Measurements from ENCODE around the gene PARG.
"Not testable (repeated sequence)": the region's sequence is repeated elsewhere in the genome, so short reads cannot be mapped to it uniquely, and the experiment has no call there.

The PARG gene

DNA sequence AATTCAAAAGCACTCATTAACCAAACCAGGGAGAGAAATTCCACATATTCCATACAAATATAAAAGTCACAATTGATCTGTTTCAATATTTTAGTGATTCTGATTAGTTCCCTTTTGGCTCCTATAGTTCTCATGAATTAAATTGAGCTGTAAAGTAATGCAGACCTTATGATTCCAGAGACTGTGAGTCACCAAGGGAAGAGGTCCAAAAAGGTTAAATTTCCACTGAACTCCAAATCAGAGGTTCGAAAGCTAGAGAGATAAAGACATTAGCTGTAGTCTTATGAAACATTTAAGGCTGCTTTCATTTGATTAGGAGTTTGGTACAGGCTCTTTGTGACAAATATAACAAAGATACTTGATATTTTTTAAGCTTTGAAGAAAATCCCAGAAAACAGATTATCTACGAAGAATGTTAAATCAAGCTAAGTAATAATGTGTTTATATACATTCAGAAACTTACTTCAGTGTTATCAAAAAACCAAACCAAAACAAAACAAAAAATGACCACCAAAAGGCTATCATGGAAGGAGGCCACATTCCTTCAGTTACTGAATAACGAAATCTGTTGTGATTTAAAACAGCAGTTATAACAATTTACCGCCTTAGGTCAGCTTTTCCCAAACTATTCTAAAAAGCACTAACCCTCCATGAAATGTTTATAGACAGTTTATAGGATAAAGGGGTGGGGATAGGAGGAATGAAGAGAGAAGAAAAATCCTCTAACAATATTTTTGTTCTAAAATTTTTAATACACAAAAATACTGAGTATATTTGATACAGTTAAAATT lies 33.3 kb downstream of the PARG start:
- not testable (repeated sequence) for DNase-seq (ENCODE audit: extremely low read depth in 1 of 2, low read depth in 1 of 2)

DNA sequence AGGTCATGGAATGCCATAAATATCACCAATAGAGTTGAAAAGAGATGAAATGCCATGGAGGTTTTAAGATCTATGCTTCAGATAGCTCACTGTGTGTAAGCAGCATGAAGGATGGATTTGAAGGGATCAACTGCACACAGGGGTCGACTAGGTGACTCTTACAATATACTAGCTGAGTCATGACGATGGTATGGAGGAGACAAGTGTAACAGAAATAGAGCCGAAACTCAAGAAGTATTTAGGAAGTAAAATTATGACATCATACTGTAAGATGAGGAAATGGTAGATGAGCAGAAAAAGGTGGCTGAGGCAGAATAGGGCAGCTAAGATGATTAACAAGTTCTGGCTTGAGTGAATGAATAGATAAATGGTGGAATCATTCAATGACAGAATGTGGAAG lies 38.0 kb downstream of the PARG start:
- not testable (repeated sequence) for DNase-seq (ENCODE audit: extremely low read depth in 1 of 2, low read depth in 1 of 2)

DNA sequence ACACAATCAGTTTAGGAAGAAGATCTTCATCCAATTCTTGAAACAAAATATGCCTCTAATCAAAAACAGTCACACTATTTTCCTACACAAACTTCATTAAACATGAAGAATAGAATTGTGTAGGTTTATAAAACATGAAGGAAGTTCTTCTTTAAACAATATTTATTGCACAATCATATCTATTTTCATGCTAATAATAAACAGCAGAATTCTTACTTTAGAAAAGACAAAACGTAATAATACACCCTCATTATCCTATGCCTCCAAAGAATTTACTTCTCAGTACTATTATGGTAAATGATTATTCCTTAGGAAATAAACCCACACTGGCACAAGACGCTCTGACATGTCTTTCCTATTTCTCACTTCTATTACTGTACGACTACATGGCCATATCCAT lies 41.4 kb downstream of the PARG start:
- DNase-seq (ENCODE audit: extremely low read depth in 1 of 2, low read depth in 1 of 2): not testable (repeated sequence)

DNA sequence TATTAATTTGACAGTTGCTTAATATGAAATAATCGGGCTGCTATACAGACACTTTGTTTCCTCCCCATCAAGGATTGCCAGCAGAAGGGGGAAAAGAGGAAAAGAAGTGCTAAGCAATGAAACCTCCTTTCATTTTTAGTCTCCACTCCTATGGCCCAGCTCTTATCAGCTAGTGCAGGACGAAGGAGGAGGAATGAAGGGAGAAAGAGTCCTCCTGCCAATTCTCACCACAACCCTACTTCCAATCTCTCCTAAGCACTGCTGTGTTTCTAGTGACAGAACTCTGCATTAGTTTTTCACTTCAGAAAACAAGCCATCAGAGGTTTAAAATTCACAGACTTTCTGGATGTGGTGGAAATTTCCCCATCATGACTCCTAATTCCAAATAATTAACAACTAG lies 41.8 kb downstream of the PARG start:
- not testable (repeated sequence) for DNase-seq (ENCODE audit: extremely low read depth in 1 of 2, low read depth in 1 of 2)

DNA sequence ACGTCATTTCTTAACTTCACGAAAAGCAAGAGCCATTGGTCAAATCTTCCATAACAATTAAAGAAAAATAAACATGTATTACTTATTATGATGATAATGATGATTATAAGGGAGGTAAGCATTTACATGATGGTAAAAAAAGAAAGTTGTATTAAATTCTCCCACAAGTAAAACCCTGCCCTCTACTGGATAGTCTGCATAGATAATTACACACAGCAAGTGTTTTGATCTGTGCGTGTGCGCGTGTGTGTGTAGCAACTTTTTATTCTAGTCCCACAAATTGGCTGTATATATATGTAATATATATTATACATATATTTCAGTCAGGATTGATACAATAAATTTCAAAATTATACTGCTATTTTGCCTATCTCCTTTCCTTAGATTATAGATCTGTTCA lies 51.8 kb downstream of the PARG start:
- DNase-seq (ENCODE audit: extremely low read depth in 1 of 2, low read depth in 1 of 2): not testable (repeated sequence)

DNA sequence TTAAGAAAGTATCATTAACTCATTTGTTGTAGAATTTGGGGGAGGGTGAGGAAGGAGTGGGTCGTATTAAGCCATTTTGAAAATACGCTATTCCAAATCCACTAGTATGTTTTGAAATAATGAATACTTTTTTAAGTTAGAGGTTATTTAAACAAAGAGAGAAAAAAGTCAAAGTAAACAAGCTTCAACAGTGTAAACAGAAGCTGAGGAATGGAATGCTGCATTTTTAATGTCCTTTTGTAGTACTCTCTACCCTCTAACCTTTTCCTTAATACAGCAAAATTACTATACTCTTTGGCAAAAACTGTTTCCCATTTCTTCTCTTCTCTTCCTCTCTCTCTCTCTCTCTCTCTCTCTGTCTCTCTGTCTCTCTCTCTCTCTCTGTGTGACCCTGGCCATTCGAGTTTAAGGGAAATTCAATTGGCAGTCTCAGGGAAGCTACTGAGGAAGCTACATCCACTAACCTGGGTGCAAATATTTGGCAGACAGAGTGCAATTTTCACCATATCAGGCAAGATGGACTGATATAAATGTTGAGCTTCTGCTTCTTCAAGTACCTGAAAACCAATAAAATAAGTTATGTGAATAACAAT lies 57.0 kb downstream of the PARG start:
- DNase-seq (ENCODE audit: extremely low read depth in 1 of 2, low read depth in 1 of 2): not testable (repeated sequence)

DNA sequence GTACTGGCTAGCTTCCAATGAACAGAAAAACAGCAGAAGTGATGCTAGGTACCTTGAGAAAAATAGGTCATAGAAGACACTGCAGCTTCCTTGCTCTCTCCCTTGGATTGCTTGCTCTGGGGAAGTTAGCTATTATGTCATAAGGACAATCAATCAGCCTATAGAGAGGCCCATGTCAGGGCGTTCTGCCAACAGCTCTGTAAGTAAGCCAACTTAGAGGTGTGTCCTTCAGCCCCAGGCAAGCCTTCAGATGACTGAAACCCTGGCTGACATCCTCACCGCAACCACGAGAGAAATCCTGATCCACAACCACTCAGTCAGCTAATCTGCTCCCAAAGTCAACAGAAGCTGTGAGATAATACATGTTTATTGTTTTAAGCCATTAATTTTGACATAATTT lies 58.0 kb downstream of the PARG start:
- not testable (repeated sequence) for DNase-seq (ENCODE audit: extremely low read depth in 1 of 2, low read depth in 1 of 2)

DNA sequence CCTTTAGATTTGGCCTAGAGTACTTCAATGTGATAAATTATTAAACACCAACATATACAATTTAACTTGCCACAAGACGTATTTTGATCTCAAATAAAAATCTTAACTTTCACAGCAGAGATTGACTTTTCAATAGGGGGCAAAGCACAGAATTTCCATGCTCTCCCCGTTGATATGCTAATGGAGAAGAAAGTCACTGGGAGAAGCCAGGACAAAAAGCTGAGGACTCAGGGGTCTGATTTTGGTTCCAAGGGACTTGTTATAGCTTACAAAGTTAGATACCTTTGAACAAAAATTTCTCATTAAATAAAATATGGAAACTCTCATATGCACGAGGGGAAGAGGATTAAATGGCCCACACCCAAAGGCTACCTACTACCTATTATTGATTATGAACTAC lies 59.5 kb downstream of the PARG start:
- not testable (repeated sequence) for DNase-seq (ENCODE audit: extremely low read depth in 1 of 2, low read depth in 1 of 2)

DNA sequence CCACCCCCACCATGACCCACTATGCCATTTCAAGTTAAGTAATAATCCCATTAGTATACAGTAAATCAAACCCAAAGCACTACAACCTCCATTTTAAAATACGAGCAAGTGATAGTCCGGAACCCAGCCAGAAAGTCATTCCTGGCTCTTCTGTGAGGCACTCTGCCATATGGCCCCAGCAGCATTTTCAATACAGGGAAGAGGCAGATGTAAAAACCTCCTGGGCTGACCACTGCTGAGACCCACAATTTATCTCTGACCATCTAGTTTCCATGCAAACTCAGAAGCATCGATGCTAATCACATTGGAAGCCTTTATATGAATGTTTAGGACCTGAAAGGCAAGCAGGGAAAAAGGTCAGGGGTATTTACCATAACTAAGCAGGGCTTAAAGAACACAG lies 69.1 kb downstream of the PARG start:
- not testable (repeated sequence) for DNase-seq (ENCODE audit: extremely low read depth in 1 of 2, low read depth in 1 of 2)

DNA sequence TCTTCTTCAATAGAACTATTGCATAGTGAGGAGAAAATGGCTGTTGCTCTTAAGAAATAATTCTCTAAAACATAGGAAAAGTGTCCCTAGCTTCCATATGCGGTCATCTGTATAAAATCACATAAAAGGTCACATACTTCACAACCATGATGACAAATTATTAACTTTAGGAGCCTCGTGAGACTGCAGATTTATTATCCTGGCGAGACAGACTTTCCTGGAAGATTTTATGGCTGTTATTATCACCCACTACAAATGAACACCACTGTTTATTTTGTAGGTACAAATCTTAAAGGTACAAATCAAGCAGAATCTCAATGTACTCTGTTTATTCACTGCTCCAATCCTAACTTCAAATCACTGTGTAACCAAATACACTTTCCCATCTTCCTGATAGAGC lies 70.4 kb downstream of the PARG start:
- not testable (repeated sequence) for DNase-seq (ENCODE audit: extremely low read depth in 1 of 2, low read depth in 1 of 2)

DNA sequence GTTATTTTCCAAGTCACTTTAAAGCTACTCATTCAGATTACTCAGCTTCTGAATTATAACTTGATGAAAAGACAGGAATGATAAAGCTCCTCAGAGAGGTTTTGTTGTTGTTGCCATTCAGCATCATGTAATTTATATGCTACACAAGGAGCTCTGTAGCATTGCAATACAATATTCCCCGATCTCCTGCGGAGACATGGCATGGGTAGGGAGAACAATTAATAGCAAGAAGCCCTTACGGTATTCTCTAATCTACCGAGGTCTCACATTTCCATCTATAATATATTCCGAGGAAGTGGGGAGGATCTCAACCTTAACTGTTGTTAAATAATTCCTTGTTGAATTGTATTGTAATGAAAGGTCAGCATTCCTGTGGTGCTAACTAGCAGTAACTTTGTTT lies 81.9 kb downstream of the PARG start:
- not testable (repeated sequence) for DNase-seq (ENCODE audit: extremely low read depth in 1 of 2, low read depth in 1 of 2)

DNA sequence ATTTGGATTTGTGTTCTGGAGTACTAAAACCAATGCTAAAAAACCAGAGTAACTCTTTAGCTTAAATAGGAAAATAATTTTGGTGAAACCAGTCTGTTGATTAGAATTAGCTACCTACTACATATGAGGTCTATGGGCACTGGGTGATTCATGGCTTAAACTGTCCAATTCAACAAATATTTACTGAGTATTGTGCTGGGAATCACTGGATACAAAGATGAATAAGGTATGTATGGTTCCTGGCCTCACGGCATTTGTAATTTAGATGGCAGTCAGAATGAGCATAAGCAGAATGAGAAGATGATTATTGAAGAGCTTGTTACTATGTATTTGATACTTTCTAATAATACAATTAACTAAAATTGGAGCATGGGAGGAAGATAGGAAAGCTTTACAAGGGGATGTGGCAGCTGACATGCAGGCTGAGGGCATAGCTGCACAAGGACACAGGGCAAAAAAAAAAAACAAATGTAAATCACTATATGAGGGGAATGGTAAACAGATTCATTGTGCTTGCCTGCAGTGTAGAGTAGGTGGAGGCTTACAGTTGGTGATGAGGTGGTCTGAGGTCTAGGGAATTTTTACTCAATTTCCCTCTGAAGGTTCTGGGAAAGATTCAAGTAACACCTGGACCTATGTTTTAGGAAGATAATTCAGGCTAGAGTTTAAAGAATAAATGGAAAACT lies 83.0 kb downstream of the PARG start:
- DNase-seq (ENCODE audit: extremely low read depth in 1 of 2, low read depth in 1 of 2): not testable (repeated sequence)

DNA sequence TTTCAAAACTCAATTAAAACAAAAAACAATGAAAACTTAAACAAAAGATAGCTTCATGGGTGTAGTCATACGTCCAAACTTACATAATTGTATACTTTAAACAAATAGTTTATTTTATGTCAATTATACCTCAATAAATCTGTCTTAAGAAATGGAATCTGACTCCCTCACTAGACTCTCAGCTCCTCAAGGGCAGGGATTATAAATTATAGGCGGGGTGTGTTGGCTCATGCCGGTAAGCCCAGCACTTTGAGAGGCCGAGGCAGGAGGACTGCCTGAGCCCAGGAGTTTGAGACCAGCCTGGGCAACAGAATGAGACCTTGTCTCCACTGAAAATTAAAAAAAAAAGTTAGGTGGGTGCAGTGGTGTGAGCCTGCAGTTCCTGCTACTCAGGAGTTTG lies 92.3 kb downstream of the PARG start:
- not testable (repeated sequence) for DNase-seq (ENCODE audit: extremely low read depth in 1 of 2, low read depth in 1 of 2)

DNA sequence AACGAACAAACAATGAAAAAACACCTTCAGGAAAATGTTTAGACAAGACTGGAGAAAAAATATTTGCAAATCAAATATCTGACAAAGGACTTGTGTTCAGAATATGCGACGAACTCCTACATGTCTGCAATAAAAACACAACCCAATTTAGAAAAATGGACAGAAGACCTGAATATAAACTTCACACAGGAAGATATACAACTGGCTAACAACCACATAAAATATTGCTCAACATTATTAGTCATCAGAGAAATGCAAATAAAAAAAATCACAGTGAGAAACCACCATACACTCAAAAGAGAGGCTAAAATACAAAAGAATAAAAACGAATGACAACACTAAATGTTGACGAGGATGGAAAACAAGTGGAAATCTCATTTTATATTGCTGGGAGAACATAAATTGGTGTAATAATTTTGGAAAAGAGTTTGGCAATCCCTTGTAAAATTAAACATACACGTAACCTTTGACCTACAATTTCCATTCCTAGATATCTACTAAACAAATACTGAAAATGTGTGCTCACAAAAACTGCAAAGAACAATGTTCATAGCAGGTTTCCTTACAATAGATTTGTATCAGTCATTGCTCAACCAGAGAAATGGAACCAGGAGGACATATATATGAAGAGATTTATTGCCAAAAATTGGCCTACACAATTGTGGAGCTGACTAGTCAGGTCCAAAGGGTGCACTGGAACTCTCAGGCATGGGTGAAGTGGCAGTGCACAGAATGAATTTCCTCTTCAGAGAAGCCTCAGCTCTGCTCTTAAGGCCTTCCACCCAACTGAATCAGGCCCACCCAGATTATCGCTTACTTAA lies 96.8 kb downstream of the PARG start:
- no peak for DNase-seq (ENCODE audit: extremely low read depth in 1 of 2, low read depth in 1 of 2)

DNA sequence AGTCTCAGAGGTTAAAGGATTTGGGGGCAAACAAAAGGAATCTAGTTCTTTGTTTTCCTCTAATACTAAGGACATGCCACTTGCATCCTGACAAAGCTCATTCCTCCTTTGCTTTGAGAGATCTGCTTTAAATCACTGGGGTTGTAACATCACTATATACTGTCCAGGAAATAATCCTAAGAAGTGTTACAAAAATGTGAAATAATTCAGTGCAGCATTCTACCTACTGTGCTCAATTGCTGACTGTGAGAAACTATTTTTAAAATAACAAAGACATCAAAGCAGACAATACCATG lies 99.5 kb downstream of the PARG start:
- not testable (repeated sequence) for DNase-seq (ENCODE audit: extremely low read depth in 1 of 2, low read depth in 1 of 2)

DNA sequence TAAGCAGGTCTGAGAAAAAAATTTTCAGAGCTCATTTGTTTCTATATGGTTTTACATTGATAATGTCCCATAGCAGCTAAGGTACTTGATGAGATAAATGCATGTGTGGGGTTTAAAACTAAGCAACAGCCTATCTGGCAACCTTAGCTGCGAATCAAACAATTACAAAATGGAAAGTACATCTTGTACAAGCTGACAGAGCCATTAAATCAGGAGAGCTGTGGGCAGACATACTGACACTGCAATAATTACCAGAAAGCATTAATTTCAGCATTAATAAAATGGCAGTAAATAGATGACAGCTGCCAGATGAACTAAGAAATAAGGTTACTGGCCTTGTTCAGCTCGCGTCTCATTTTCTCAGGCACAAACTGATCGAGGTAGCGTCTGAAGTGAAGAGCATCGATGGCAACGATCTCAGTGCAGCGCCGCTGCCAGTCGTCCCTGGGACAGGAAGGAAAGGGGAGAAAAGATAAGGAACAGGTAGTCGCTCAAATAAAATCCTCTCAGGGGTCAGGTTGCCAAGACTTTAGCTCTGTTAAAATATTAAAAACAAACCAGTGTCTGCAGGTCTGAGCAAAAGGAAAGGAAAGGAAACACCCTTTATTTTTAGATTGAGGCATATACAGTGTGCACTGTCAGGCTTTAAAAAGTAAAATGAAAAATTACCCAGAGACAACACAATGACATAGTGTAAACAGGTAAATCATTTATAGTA lies 100.1 kb downstream of the PARG start:
- DNase-seq (ENCODE audit: extremely low read depth in 1 of 2, low read depth in 1 of 2): no peak

DNA sequence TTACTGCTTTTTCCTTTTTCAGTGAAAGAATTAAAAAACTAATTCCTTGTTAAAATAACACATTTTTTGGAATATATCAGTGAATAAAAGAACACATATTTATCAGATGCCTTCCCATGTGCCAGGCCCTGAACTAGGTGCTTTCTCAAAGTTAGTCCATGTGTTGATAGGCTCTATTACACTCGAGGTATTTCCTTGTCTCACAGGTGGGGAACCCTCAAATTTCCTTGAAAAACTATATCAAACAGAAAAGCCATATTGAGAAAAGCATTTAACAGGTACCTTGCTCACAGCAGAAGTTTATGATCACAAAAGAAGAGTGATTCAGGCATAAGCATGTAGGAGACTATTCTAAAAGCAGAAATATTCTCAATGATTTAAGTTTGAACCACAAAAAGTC lies 104.1 kb downstream of the PARG start:
- DNase-seq (ENCODE audit: extremely low read depth in 1 of 2, low read depth in 1 of 2): no peak

DNA sequence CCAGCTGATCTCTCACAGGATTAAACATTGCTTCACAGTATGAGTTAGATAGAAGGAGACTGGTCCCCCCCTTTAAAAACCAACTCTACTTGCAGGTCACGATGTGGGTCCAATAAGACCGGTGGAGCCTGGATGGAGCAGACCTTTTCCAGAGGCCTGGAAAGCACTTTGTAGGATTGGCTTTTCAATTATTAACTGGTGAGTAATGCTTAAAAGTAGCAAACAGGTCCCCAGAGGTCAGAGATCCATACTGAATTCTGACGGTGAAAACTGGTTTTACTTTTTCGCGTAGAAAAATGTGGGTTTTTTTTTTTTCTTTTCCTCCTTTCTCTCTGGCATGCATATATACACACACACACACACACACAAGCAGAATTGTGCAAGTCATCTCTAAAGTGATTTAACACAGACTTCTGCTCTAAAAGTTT lies 104.8 kb downstream of the PARG start:
- DNase-seq (ENCODE audit: extremely low read depth in 1 of 2, low read depth in 1 of 2): no peak

DNA sequence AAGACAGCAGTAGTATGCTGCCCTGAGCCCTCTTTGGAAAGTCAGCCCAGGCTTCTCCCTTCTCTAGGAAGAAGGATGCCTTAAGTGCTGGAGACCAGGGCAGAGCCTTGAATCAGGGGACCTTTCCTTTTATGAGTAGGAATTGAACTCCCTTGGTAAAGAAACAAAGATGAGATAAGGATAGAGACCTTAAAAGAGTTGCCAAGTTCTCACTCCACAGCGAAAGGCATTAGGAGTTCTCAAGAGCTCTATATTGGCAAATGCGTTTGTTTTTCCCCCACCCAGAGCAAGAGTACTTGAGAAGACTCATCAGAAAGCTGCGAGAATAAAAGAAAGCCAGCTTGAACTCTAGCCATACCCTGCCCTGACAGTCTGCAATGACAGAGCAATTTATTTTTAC lies 106.9 kb downstream of the PARG start:
- DNase-seq (ENCODE audit: extremely low read depth in 1 of 2, low read depth in 1 of 2): no peak

DNA sequence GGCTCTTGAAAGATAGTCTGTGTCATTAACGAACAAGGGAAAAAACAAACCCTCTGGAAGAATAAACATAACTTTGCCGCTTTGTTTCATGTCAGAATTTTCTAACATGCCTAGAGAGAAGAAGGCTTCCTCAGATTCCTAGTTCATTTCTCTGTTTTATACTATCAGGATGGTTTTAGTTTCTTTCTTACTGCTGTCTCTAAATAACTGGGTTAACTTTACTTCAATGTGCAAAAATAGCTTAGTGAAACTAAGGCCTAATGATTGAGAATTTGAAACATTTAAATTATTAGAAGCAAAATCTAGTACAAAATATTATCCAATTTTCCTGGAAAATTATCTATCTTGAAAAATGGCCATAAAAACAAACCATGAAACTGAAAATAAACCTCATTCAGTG lies 107.6 kb downstream of the PARG start:
- no peak for DNase-seq (ENCODE audit: extremely low read depth in 1 of 2, low read depth in 1 of 2)

DNA sequence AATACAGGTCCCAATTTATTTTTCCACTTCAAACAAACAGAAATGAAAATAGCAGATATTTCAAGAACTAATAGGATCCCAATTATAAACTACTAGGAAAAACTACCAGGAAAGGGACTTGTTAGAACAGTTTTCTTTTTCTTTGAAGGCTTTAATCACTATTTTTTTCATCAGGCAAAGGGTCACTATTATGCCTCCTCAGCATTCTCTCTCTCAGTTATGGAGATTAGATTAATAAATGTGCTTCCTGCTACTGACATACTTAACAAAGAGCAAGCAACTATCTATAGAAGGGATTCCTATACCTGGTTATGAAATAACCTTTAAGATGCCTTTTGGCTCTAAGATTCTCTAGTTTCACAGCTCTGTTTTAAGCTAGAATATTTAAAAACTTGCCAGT lies 108.7 kb downstream of the PARG start:
- no peak for DNase-seq (ENCODE audit: extremely low read depth in 1 of 2, low read depth in 1 of 2)

All from stimulated activated CD8-positive, alpha-beta memory T cell treated with anti-CD3 and anti-CD28 coated beads, Interleukin-7, amount 100 ng/mL, for 48 hours (primary cell).